MM.1S (cell line): ENCODE measurements around the gene ANKRD45.
"Not testable (repeated sequence)": the region's sequence is repeated elsewhere in the genome, so short reads cannot be mapped to it uniquely, and the experiment has no call there.

Source experiments
- CTCF ChIP-seq: fragments of 300-600 bp; sonication (generic); IDR thresholded peaks from 2 replicates; pipeline ENCODE4 v1.5.1; 2016; ENCODE audit warnings: antibody characterized with exemption, low read length, mixed read lengths
- EZH2 ChIP-seq: fragments of 300-600 bp; sonication (generic); optimal IDR thresholded peaks from 2 replicates; pipeline ENCODE3; 2017; ENCODE audit warnings: low read depth, mild to moderate bottlenecking, antibody characterized with exemption, low read length, mixed read lengths
- EZH2phosphoT487 ChIP-seq: fragments of 300-600 bp; sonication (generic); IDR thresholded peaks from 2 replicates; pipeline ENCODE4 v1.6.1; 2018; ENCODE audit warnings: antibody characterized with exemption, low read length

- TF ChIP-seq CTCF, EZH2phosphoT487, EZH2: not testable (repeated sequence)
Measured at GRCh38 chr1:173637236-173638042, 32.2 kb downstream of the ANKRD45 start.
